ENCODE results near the gene DEFB129.
A peak's percentile ranks its signal among the peaks of the same experiment; 100 is the strongest.
"Not testable (repeated sequence)": the region's sequence is repeated elsewhere in the genome, so short reads cannot be mapped to it uniquely, and the experiment has no call there.

Gene DEFB129

GRCh38 chr20:199996-200395 lies 27.1 kb upstream of the DEFB129 start:
- peak; percentile 22 for DNase-seq (ENCODE audit: low read depth)
- no peak overlapping the region for H3K4me3 ChIP-seq (ENCODE audit: low read depth, low read length)
- TF ChIP-seq MAX (IDR thresholded peaks at IDR 0.05; ENCODE audit: low read depth, low read length) (no peak), POLR2A (IDR thresholded peaks at IDR 0.05; ENCODE audit: extremely low read depth, insufficient read length) (no peak), MYC (IDR thresholded peaks at IDR 0.05; ENCODE audit: low read depth, low read length) (no peak), CTCF (IDR thresholded peaks at IDR 0.05; ENCODE audit: low read depth, low read length) (no peak)

- DNase-seq (ENCODE audit: low read depth); H3K4me3 ChIP-seq (ENCODE audit: low read depth, low read length): not testable (repeated sequence)
Measured at GRCh38 chr20:203630-204029, 23.4 kb upstream of the DEFB129 start.

- DNase-seq (ENCODE audit: low read depth): peak; percentile 76
- no peak overlapping the region for H3K4me3 ChIP-seq (ENCODE audit: low read depth, low read length)
- TF ChIP-seq MYC (IDR thresholded peaks at IDR 0.05; ENCODE audit: low read depth, low read length) (peak; percentile 64; the same call in 1 of the 2 replicates), MAX (IDR thresholded peaks at IDR 0.05; ENCODE audit: low read depth, low read length) (peak; percentile 90), POLR2A (IDR thresholded peaks at IDR 0.05; ENCODE audit: extremely low read depth, insufficient read length) (no peak), CTCF (IDR thresholded peaks at IDR 0.05; ENCODE audit: low read depth, low read length) (peak; percentile 79)
Measured at GRCh38 chr20:208942-209566, 18.0 kb upstream of the DEFB129 start.

GRCh38 chr20:210809-211502 lies 16.1 kb upstream of the DEFB129 start:
- DNase-seq (ENCODE audit: low read depth): no peak
- no peak overlapping the region for H3K4me3 ChIP-seq (ENCODE audit: low read depth, low read length)
- TF ChIP-seq MAX (IDR thresholded peaks at IDR 0.05; ENCODE audit: low read depth, low read length) (no peak), CTCF (IDR thresholded peaks at IDR 0.05; ENCODE audit: low read depth, low read length) (no peak), MYC (IDR thresholded peaks at IDR 0.05; ENCODE audit: low read depth, low read length) (no peak), POLR2A (IDR thresholded peaks at IDR 0.05; ENCODE audit: extremely low read depth, insufficient read length) (no peak)

- H3K4me3 ChIP-seq (ENCODE audit: low read depth, low read length): no peak overlapping the region
- TF ChIP-seq CTCF (IDR thresholded peaks at IDR 0.05; ENCODE audit: low read depth, low read length): no peak
- DNase-seq (ENCODE audit: low read depth): no peak
Measured at GRCh38 chr20:214383-214782, 12.7 kb upstream of the DEFB129 start.

- no peak for DNase-seq (ENCODE audit: low read depth)
- no peak overlapping the region for H3K4me3 ChIP-seq (ENCODE audit: low read depth, low read length)
- TF ChIP-seq CTCF (IDR thresholded peaks at IDR 0.05; ENCODE audit: low read depth, low read length): no peak
- no peak for TF ChIP-seq POLR2A (IDR thresholded peaks at IDR 0.05; ENCODE audit: extremely low read depth, insufficient read length)
- no peak for TF ChIP-seq MAX (IDR thresholded peaks at IDR 0.05; ENCODE audit: low read depth, low read length)
- no peak for TF ChIP-seq MYC (IDR thresholded peaks at IDR 0.05; ENCODE audit: low read depth, low read length)
Measured at GRCh38 chr20:215796-216195, 11.3 kb upstream of the DEFB129 start.
